Fibroblast of peridontal ligament (primary cell): ENCODE results near the gene COL15A1.

ENCODE experiments used
- DNase-seq: peaks from one replicate; pipeline ENCODE4 v3.0.0-alpha.2; 2010; ENCODE audit errors: extremely low read depth

The COL15A1 gene

DNA sequence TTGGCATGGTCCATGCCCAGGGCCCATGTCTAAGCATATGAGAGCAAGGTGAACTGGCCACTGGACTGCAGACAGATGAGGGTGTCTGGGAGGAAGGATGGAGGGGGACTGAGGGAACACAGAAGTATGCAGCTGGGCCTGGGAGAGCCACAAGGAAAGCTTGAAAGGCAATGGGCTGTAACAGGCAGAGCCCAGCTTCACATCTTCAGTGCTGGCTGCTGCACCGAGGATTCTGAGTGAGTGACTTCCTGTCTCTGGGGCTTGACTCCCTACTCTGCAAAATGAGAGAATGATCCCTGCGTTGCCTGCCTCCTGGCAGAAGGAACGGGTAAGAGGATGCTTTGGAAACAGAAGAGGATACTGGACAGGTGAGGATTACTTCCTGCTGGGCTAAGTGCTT is 29.0 kb downstream of the COL15A1 start:
- no peak for DNase-seq

DNA sequence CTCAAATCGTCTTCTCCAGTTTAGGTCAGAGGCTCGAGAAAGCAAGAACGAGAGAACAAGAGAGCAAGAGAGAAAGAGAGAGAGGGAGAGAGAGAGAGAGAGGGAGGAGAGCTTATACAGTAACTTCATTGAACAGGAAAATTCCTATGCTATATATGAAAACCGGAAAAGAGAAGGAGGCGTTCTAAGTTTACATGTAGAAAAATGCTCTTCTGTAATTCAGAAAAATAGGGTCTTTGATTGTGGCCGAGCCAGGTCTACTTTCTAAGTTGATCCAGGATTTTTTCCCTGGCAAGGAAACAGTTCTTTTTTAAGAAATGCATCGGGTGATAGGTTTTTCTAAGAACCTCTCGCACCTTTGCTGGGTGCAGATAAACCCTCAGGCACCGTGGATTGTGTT is 29.5 kb downstream of the COL15A1 start:
- no peak for DNase-seq

DNA sequence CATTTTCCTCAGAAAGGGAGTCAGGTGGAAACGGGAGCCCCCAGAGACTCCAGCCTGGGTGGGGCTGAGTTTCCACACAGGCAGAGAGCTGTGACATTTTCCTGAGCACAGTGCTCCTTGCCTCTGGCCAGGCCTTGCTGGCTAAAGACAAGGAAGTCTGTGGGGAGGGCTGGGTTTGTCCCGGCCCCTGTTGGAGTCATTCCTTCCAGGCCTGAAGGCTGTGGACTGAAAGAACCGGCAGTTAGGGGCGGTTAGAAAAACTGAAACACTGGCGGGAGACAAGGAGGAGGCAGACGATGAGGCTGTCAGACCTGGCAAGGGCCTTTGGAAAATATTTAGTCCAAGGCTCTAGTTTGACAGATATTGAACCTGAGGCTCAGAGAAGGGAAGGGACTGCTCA is 29.9 kb downstream of the COL15A1 start:
- DNase-seq = no peak

DNA sequence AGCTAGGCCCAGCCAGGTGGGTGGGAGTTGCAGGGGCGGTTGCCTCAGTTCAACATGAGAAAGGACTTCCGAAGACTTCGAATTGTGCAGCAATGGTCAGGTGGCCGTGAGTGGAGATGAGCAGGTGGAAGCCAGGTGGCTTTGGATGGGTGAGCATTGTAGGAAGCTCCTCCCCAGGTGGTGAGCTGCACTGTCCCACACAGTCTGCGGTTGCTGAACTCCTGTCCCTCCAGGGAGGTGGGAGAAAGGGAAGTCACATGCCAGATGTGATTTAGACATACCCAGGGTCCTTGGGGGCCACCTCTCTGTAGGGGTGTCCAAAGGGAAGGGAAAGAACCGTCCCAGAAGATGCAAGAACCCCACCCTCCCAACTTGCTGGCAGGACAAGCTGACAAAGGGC is 30.4 kb downstream of the COL15A1 start:
- DNase-seq = no peak

DNA sequence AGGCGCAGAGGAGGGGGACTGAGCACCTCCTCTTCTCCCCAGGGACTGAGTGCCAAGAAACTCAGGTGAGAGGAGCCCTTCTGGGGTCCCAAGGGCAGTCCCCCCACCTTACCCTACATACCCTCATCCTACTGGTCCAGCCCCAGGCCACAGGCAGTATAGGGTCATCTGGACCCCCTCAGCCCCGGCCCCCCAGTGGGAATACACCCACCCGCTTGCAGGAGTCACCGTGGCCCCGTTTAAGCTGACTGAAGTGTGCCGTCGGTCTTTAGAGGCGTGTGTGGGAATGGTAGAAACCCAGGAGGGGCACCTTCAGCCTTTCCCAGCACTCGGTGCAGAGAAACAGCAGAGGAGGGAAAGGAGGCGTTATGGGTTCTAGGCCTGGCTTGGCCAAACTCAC is 30.8 kb downstream of the COL15A1 start:
- no peak for DNase-seq

DNA sequence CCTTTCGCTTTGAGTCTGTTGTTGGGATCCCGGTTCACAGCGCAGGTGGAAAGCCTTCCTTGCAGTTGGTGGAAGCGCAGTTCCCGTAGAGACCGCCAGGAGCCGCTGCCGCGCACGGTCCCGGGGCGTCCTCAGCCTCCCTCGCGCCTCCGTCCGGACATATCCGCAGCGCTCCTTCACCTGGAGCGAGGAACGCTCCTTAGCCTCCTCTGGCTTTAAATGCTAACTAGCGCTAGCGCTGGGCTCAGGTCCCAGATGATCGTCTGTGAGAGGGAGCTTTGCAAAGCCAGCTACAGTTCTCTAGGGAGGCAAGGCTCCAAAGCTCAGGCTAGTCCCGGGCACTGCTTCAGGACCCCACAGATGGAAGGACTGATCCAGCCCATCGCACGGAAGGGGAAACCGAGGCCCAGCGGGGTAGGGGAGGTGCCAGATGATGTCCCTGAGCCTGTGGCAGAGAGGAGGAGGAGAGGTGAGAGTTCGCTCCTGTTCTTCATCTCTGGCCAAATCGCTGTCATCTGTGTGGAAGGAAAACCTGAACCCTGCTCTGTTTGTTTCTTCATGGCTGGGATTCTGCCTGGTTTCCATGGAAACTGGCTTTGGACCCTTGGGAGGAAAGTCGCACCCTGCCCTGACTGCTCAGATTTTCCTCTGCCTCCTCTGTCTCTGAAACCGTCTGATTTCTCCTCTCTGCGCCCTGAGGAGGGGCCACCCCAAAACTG is 31.4 kb downstream of the COL15A1 start:
- DNase-seq = peak; percentile 56

DNA sequence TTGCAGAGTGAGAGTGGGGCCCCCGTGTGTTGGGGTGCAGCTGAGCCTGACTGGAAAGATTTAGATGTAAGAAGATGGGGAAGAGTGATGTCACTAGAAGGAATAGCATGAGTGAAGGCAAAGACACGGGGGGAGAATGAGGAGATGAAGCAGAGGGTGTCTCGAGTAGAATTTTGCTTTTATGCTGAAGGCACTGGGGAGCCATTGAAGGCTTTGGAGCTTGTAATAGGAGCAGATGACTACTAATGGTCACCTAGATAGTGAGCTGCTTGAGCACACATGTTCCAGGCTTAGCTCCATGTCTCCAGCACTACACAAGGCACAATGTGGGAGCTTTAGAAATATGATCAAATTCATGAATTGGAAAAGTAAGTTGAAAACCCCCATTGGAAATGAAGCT is 32.1 kb downstream of the COL15A1 start:
- DNase-seq = no peak

DNA sequence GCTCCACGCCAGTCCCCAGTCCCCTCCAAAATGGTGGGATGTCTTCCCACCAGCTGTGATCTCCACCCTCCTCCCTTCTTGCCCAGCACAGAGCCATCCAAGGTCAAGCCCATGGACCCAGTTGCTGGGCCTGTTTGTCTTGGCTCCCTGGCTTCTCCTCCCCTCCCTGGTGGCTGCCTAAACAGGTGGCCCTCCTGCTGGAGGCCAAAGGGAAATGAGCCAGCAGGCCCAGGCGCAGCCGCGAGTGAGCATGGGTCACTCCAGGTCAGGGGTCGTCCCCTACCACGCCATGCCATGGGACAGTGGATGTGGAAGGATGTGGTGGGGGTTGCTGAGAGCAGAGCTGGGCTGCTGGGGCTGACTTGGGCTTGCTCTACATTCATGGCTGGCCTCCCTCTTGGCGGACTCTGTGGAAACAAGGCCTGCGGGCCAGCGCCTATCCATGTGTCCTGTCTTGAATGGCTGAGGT is 33.6 kb downstream of the COL15A1 start:
- DNase-seq = no peak

DNA sequence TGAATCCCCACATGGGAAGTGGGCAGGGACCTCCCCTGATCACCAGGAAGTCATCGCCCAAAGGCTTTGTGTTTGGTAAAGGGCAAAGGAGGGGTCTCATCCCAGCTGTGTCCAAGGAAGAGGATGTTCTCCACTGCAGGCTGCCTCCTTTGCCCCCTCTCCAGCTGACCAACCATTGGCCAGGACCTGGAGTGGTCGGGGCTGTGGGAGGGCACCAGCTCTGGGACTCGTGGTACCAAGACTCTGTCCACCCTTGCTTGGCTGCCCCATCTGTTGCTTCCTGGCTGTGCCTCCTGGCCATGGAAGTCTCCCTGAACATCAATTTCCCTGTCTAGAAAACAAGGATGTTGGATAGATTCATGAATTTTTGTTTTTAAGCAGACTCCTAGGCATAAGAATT is 34.1 kb downstream of the COL15A1 start:
- DNase-seq = no peak

DNA sequence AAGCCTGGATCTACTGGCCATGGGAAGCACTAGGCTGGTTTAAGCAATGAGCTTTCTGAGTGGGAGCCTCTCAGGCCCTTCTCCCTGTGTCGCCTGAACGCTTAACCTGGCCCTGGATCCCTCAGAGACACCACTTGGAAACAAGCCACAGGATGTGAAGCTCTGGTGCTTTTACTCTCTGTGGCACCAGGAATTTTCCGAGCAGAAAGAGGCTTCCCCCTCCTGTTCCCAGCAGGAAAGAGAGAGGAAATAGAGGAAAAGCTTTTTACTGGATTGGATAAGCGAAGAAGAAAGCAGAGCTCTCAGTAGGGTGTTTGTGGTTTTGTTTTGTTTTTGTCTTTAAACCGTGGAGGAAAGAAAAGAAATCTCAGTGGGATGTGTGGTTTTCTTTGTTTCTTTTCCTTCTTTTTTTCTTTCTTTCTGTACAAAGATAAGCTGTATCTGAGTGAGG is 34.5 kb downstream of the COL15A1 start:
- DNase-seq = no peak

DNA sequence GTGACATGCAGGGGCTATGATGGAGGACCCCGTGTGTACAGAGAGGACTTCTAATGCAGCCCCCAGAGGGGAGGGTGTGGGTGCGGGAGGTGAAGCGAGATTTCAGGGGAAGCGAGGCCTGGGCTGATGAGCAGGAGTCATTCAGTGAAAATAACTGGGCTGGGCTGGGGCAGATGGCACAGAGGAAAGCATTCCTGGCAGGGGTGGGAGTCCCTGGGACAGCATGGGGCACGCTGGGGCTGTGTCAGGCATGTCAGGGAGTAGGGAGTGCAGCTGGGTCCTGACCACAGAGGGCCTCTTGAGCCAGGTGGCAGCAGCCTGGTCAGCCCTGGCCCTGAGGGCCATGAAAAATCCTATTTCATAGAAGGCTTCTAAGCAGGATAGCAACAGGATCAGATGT is 36.6 kb downstream of the COL15A1 start:
- no peak for DNase-seq

DNA sequence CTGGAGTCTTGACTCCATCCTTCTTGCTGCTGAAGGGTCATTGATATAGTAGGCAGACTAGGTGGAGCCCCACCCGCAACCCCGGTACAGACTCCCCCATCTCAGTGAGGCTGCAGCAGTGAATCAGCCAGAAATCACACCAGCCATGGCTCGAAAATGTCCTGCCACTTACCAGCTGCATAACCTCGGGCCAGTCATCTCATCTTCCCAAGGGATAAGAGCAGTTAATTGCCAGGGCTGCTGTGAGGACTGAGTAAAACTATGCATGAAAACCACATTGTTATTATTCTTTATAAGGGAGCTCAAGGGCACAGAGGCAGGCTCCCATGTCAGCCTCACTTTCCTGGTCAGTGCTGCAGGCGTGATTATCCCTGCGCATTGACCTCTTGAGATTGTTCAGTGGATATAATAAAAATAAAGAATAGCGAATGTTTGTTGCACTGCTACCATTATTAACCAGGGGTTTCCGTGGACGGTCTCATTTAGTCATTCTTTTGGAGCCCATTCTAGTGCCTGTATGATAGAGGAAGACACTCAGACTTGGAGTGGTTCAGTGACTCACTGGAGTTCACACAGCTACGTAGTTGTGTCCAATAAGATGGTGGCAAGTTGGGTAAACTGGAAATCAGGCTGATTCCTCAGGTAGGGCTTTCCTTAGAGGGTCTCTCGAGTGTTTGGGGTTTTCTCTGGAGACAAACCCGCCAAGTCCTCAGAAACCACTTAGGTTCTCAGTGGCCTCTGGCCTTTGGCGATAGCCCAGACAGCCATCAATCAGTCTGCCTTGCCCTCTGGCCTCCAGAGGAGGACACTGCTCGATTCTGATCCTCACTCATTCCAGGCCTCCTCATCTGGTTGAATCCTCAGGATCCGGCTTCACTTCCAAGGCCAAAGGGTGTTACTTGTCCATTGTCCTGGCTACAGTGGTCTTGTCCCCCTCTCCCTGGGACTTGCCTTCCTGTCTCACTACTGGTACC is 39.9 kb downstream of the COL15A1 start:
- DNase-seq = peak; percentile 75

DNA sequence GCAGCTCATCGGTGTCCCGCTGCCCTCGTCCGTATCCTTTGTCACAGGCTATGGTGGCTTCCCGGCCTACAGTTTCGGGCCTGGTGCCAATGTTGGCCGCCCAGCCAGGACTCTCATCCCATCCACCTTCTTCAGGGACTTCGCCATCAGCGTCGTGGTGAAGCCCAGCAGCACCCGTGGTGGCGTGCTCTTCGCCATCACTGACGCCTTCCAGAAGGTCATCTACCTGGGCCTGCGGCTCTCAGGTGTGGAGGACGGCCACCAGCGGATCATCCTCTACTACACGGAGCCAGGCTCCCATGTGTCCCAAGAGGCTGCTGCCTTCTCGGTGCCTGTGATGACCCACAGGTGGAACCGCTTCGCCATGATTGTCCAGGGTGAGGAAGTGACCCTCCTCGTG is 41.9 kb downstream of the COL15A1 start:
- DNase-seq = no peak

DNA sequence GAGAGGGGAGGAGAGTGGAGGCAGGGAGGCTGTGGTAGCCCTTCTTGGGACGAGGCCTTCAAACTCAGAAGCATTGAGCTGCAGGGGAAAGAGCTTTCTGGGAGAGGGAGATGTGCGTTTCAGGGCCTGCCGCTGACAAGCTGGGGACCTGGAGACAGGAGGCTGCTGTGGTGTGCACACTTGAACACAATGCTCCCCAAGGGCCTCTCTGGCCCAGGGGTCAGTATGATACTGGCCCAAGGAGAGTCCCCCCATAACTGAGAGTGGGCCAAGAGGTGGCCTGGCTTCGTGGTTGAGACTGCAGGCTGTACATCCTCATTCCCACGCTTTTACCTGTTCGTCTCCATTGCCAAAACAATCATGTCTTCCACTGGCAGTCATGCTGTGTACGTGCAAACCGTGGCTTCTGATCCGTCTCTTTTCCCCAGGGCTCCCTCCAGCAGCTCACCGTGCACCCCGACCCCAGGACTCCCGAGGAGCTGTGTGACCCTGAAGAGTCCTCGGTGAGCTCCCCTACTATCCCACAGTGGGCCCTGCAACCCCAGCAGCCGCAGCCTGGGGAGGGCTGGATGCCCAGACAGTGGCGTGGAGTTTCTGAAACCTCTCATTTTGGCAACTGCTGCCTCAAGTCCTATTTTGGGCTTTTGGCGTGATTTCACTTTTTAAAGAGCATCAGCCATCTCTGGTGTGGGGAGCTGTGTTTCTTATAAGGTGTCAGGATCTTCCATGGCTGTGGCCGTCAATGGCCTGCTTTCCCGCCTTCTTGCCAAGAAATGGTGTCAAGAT is 43.4 kb downstream of the COL15A1 start:
- DNase-seq = peak; percentile 48

DNA sequence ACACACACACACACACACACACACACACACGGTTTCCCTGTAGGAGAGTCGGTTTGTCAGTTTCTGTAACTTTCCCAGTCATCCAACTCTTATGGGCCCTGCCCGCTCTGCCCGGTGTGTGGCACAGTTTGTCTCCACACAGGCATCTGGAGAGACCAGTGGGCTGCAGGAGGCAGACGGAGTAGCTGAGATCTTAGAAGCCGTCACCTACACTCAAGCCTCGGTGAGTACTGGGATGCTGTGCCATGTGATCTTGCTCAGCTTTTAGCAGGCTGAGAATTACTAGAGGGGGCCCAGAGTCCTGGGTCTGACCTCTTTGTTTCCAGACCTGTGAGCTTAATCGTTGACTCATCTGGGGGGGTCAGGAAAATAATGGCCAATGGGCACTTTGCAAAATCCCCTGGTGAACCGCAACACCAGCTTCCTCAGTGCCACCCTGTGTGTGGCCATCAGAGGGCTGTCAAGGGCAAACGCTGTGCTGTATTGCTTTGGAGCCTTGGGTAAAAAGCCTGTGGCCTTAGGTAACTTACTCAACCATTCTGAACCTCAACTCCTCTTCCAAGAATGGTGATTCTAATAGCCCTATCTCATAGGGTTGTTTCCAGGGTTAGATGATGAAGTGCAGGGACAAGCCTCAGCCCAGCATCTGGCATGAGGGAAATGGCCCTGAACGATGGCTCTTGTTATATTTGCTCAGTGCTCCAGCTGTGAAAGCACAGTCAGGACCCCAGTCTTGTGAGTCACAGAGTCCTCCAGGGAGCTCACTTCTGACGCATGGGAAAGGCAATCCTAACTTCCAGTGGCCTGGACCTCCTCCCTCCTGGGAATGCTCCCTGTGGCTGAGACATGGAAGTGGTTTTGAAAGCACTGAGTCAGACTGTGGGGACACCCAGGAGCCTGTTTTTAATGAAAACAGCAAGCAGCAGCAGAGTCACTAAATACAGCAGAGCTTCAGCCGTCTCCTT is 45.6 kb downstream of the COL15A1 start:
- DNase-seq = peak; percentile 97

DNA sequence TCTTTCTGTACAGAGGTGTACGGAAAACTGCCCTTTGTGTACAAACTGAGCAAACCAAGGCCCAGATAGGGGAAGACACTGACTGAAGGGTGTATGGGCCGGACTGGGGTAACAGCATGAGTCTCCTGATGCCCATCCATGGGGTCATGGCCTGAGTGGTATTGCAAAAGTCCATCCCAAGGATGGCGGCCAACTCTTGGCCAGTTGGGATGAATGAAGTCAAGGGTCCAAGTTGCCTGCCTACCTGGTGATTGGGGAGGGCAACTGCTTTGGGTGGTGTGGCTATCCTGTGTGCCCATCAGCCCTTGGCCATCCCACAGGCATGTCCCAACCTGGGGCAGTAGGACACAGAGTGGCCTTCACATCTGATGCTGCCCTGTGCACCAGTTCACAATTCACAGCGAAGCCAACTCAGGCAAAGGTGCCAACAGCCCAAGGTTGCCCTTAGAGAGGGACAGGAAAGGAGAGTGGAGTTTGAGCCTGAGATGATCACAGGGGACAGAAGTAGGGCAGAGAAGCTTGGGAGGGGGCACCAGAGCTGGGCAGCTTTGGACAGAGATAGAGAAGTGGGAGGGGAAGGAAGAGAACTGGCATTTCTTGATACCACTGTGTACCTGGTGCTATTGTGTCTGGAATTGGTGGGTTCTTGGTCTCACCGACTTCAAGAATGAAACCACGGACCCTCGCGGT is 46.6 kb downstream of the COL15A1 start:
- no peak for DNase-seq

DNA sequence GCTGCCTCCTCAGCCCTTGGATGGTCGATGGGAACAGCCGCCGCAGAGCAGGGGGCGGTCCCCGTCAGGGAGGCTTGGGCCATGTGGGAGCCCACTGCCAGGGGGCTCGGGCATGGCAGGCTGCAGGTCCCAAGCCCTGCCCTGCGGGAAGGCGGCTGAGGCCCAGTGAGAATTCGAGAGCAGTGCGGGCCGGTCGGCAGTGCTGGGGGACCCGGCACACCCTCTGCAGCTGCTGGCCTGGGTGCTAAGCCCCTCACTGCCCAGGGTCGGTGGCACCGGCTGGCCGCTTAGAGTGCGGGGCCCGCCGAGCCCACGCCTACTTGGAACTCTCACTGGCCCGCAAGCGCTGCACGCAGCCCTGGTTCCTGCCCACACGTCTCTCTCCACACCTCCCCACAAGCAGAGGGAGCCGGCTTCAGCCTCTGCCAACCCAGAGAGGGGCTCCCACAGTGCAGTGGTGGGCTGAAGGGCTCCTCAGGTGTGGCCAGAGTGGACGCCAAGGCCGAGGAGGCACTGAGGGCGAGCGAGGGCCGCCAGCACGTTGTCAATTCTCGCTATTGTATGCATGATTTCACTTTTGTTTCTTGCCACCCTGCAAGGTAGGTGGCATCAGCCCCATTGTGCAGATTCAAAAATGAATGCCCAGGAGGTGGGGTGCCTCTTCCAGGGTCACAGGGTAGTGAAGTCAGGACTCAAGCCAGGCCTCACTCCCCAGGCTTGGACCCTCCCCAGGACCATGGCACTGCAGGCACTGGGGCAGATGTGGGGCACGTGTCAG is 48.6 kb downstream of the COL15A1 start:
- DNase-seq = no peak

DNA sequence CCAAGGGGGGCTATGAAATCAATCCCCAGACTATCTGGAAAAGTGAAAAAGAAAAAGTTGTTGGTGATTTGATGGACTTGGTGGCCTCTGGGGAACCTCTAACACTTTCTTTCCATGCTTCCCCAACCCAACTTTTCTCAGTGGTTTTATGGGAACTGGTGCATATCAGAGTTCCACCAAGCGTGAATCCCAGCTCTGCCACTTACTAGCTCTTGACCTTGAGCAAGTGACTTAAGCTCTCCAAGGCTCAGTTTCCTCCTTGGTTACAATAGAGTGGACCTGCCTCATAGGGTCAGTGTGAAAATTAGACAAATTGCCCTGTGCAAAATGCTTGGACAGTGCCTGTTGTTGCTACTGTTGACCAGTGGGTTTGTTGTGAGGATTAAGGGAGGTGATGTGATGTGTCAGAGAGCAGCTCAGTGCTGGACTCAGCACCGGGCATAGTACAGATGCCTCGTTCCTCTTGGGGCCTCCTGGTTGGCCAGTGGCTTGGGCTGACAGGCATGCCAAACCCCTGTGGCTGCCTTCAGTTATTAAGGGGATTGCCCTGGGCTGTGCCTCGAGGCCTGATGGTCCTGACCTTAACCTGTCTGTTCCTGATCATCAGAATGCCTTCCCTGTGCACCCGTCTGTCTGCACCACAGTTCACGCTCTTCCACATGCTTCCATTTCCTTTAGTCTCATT is 49.3 kb downstream of the COL15A1 start:
- no peak for DNase-seq

DNA sequence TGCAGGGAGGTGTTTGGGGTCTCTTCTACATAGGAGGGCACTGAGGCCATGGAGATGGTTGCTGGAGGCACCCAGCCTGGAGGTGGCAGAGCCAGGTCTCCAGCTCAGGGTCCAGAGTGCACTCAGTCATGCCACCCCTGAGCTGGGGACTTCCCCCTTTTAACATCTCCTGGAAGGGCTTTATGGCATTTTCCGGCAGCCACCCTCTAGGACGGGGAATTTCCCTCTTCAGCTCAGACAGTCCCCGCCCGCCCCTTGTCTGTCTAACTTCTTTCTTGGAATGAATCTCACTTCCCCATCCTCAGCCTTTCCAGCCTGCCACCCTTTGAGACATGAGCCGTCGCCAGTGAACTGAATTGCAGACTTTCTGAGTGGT is 49.9 kb downstream of the COL15A1 start:
- DNase-seq = no peak
